HEK293 (cell line): ENCODE results near the gene COBL.

Source experiments
- ZNF768 ChIP-seq: fragments of 450-650 bp; formaldehyde crosslinking; IDR thresholded peaks from 2 replicates; pipeline ENCODE4 v1.5.1; 2018; ENCODE audit warnings: missing biosample characterization, mild to moderate bottlenecking, missing genetic modification characterization
- TF ChIP-seq, protein P1 (sequence below): sonication (generic); formaldehyde crosslinking; IDR thresholded peaks from 2 replicates; pipeline ENCODE4 v1.8.1; 2022; ENCODE audit warnings: mild to moderate bottlenecking, moderate library complexity, missing genetic modification reagents
- TF ChIP-seq, protein P2 (sequence below): fragments of 450-650 bp; formaldehyde crosslinking; IDR thresholded peaks from 2 replicates; pipeline ENCODE4 v1.5.1; 2016; ENCODE audit warnings: missing biosample characterization, missing genetic modification characterization

DNA sequence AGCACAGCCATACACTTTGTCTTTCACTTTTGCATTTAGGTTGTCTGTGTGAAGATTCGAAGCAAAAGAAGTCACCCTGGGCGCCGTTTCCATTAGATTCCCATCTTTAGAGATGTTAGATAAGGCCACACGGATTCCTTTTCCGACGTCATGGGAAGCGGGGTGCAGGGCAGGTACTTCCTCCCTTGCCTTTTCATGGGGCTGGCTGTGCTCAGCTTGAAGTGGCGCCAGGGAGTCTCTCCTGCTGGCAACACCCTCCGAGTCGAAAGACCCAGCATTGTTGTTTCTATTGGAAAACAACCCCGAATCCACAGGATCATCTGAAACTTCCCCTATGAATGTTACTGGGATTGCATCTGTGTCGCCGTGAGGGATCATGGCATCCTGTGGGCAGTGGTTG is 287.5 kb downstream of the COBL start:
- TF ChIP-seq, protein P1, sequence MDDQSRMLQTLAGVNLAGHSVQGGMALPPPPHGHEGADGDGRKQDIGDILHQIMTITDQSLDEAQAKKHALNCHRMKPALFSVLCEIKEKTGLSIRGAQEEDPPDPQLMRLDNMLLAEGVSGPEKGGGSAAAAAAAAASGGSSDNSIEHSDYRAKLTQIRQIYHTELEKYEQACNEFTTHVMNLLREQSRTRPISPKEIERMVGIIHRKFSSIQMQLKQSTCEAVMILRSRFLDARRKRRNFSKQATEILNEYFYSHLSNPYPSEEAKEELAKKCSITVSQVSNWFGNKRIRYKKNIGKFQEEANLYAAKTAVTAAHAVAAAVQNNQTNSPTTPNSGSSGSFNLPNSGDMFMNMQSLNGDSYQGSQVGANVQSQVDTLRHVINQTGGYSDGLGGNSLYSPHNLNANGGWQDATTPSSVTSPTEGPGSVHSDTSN (CRISPR knock-in tag), result no peak
- TF ChIP-seq, protein P2, sequence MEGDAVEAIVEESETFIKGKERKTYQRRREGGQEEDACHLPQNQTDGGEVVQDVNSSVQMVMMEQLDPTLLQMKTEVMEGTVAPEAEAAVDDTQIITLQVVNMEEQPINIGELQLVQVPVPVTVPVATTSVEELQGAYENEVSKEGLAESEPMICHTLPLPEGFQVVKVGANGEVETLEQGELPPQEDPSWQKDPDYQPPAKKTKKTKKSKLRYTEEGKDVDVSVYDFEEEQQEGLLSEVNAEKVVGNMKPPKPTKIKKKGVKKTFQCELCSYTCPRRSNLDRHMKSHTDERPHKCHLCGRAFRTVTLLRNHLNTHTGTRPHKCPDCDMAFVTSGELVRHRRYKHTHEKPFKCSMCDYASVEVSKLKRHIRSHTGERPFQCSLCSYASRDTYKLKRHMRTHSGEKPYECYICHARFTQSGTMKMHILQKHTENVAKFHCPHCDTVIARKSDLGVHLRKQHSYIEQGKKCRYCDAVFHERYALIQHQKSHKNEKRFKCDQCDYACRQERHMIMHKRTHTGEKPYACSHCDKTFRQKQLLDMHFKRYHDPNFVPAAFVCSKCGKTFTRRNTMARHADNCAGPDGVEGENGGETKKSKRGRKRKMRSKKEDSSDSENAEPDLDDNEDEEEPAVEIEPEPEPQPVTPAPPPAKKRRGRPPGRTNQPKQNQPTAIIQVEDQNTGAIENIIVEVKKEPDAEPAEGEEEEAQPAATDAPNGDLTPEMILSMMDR (tag by site-specific recombination), result no peak
- no peak for TF ChIP-seq ZNF768 (tag by site-specific recombination)
